ENCODE measurements around the gene IFI30.
A peak's percentile ranks its signal among the peaks of the same experiment; 100 is the strongest.

IFI30 gene

GRCh38 chr19:18173572-18174288 lies at the start of gene IFI30:
TSS of gene IFI30 (plus strand) at chr19:18173813. CDS start at chr19:18173842, 29 bp downstream.
- peak; percentile 57 for DNase-seq (ENCODE audit: low spot score)

GRCh38 chr19:18123819-18124218 lies 49.8 kb upstream of the IFI30 start:
- no peak for DNase-seq (ENCODE audit: low spot score)

GRCh38 chr19:18126097-18126496 lies 47.5 kb upstream of the IFI30 start:
- no peak for DNase-seq (ENCODE audit: low spot score)

- DNase-seq (ENCODE audit: low spot score): no peak
Measured at GRCh38 chr19:18128044-18128443, 45.6 kb upstream of the IFI30 start.

- DNase-seq (ENCODE audit: low spot score): no peak
Measured at GRCh38 chr19:18128805-18129204, 44.8 kb upstream of the IFI30 start.

- no peak for DNase-seq (ENCODE audit: low spot score)
Measured at GRCh38 chr19:18130523-18131242, 42.9 kb upstream of the IFI30 start.

- no peak for DNase-seq (ENCODE audit: low spot score)
Measured at GRCh38 chr19:18131841-18132596, 41.6 kb upstream of the IFI30 start.

GRCh38 chr19:18135712-18136584 lies 37.7 kb upstream of the IFI30 start:
- no peak for DNase-seq (ENCODE audit: low spot score)

GRCh38 chr19:18137242-18137641 lies 36.4 kb upstream of the IFI30 start:
- DNase-seq (ENCODE audit: low spot score): no peak

GRCh38 chr19:18137657-18138339 lies 35.8 kb upstream of the IFI30 start:
- DNase-seq (ENCODE audit: low spot score): no peak

GRCh38 chr19:18140473-18140872 lies 33.1 kb upstream of the IFI30 start:
- DNase-seq (ENCODE audit: low spot score): no peak

GRCh38 chr19:18141031-18141430 lies 32.6 kb upstream of the IFI30 start:
- DNase-seq (ENCODE audit: low spot score): no peak

- DNase-seq (ENCODE audit: low spot score): no peak
Measured at GRCh38 chr19:18143902-18144301, 29.7 kb upstream of the IFI30 start.

- DNase-seq (ENCODE audit: low spot score): no peak
Measured at GRCh38 chr19:18144361-18144760, 29.3 kb upstream of the IFI30 start.

GRCh38 chr19:18144906-18145305 lies 28.7 kb upstream of the IFI30 start:
- no peak for DNase-seq (ENCODE audit: low spot score)

- DNase-seq (ENCODE audit: low spot score): no peak
Measured at GRCh38 chr19:18145391-18145999, 28.1 kb upstream of the IFI30 start.

- no peak for DNase-seq (ENCODE audit: low spot score)
Measured at GRCh38 chr19:18147396-18147795, 26.2 kb upstream of the IFI30 start.

- peak; percentile 21 for DNase-seq (ENCODE audit: low spot score)
Measured at GRCh38 chr19:18149596-18149975, 24.0 kb upstream of the IFI30 start.

- no peak for DNase-seq (ENCODE audit: low spot score)
Measured at GRCh38 chr19:18150776-18151624, 22.6 kb upstream of the IFI30 start.

- DNase-seq (ENCODE audit: low spot score): peak; percentile 97
Measured at GRCh38 chr19:18152442-18152816, 21.2 kb upstream of the IFI30 start.
